A673 (cell line): ENCODE measurements around the gene CLEC20A. TPM values are rescaled to one million over a fixed set of nuclear protein-coding genes. Genes with fewer than 3 reads are reported as not detected.
A peak's percentile ranks its signal among the peaks of the same experiment; 100 is the strongest.

ENCODE experiments used
- BruUV-seq: library from RNA; stranded (reverse); fragments of 400-500 nt; replicated peaks from 2 replicates; lab custom pipeline; 2021; lab: Mats Ljungman, UMichigan
- CTCF ChIA-PET: fragments of 300-600 bp; sonication (Branson Sonifier 250); formaldehyde crosslinking; loops from one replicate; lab custom pipeline; 2022; ENCODE audit warnings: antibody characterized with exemption; lab: Charles Lee
- POLR2A ChIA-PET: fragments of 300-600 bp; sonication (Branson Sonifier 250); formaldehyde crosslinking; loops from one replicate; lab custom pipeline; 2022; ENCODE audit warnings: antibody characterized with exemption; ENCODE audit not compliant: low non-redundant PET; lab: Charles Lee
- DNase-seq: peaks from one replicate; pipeline ENCODE4 v3.0.0-alpha.2; 2015; ENCODE audit warnings: low spot score
- H3K27ac ChIP-seq: fragments of 200-600 bp; sonication (generic); 2 replicates; pipeline ENCODE4 v1.5.1; 2016; ENCODE audit warnings: mixed run types, low read depth, mild to moderate bottlenecking, mixed read lengths, antibody characterized with exemption, low read length; ENCODE audit not compliant: poor library complexity, severe bottlenecking
- H3K27me3 ChIP-seq: fragments of 200-600 bp; sonication (generic); replicated peaks from 2 replicates; pipeline ENCODE4 v1.6.1; 2017; ENCODE audit warnings: mixed run types, low read depth, mild to moderate bottlenecking, mixed read lengths, antibody characterized with exemption, low read length; ENCODE audit not compliant: insufficient read depth, poor library complexity
- H3K36me3 ChIP-seq: fragments of 200-600 bp; sonication (generic); 2 replicates; pipeline ENCODE4 v1.6.1; 2016; ENCODE audit warnings: mixed run types, mild to moderate bottlenecking, mixed read lengths, antibody characterized with exemption, low read length; ENCODE audit not compliant: insufficient read depth, poor library complexity, severe bottlenecking
- H3K4me1 ChIP-seq: fragments of 200-600 bp; sonication (generic); 2 replicates; pipeline ENCODE4 v1.6.1; 2017; ENCODE audit warnings: mixed run types, mild to moderate bottlenecking, mixed read lengths, antibody characterized with exemption, low read length; ENCODE audit not compliant: insufficient read depth, poor library complexity, severe bottlenecking
- H3K4me3 ChIP-seq: fragments of 200-600 bp; sonication (generic); 2 replicates; pipeline ENCODE4 v1.5.1; 2016; ENCODE audit warnings: low read depth, mixed run types, mild to moderate bottlenecking, mixed read lengths, low read length; ENCODE audit not compliant: poor library complexity, severe bottlenecking
- H3K9me3 ChIP-seq: fragments of 200-600 bp; sonication (generic); 2 replicates; pipeline ENCODE4 v1.6.1; 2016; ENCODE audit warnings: mixed run types, low read depth, mild to moderate bottlenecking, mixed read lengths, antibody characterized with exemption, low read length; ENCODE audit not compliant: poor library complexity, severe bottlenecking
- CTCF ChIP-seq: fragments of 300-800, 200-600 bp; sonication (generic); conservative IDR thresholded peaks from 2 replicates; pipeline ENCODE4 v1.5.1; 2017; ENCODE audit warnings: low read depth, mild to moderate bottlenecking, antibody characterized with exemption, low read length, moderate library complexity, mixed read lengths
- EZH2 ChIP-seq: fragments of 200-600 bp; sonication (generic); IDR thresholded peaks from 2 replicates; pipeline ENCODE4 v1.6.1; 2017; ENCODE audit warnings: borderline replicate concordance, low read depth, mild to moderate bottlenecking, mixed read lengths, antibody characterized with exemption, low read length; ENCODE audit not compliant: poor library complexity, severe bottlenecking
- intact Hi-C: fragments of 100-400 bp; cut with micrococcal nuclease; formaldehyde crosslinking; loops from one replicate; pipeline ENCODE4 v1.10.0; 2022; ENCODE audit not compliant: unreplicated experiment
- total RNA-seq: library from RNA; stranded (reverse); gene quantifications from 2 replicates; pipeline ENCODE4 v1.2.3, GENCODE V29; 2021

CLEC20A gene
- total RNA-seq, 1 experiment from 2014 or later, result not detected

- ChIA-PET POLR2A (no interaction called here), CTCF (interaction anchor here (1.4 kb wide), 1 partner anchor 220 kb away, joined by 3 read pairs; no protein-coding TSS in a partner anchor)
- DNase-seq, result no peak
- no peak overlapping the region for H3K27ac ChIP-seq
- no peak overlapping the region for H3K4me3 ChIP-seq
- no peak for TF ChIP-seq EZH2
- intact Hi-C loops, result no loop called here
- no TSS peak for BruUV-seq
- no peaks in the 10 kb centered on the region for H3K27me3 ChIP-seq
- no peaks in the 10 kb centered on the region for H3K9me3 ChIP-seq
- peaks cover 11% of the 10 kb centered on the region for H3K4me1 ChIP-seq
- H3K36me3 ChIP-seq, result no peaks in the 10 kb centered on the region
Observed at GRCh38 chr1:178530037-178530402, 33.3 kb upstream of the CLEC20A start.

GRCh38 chr1:178529364-178530036 is 32.7 kb upstream of the CLEC20A start:
- H3K4me3 ChIP-seq, result no peak overlapping the region
- intact Hi-C loops, result loop anchor here (5.0 kb wide), 1 partner anchor 227 kb away; no protein-coding TSS in a partner anchor
- TF ChIP-seq EZH2 (no peak), CTCF (no peak)
- no peak overlapping the region for H3K27ac ChIP-seq
- BruUV-seq, result no TSS peak
- CTCF ChIA-PET, result no interaction called here
- peaks cover 11% of the 10 kb centered on the region for H3K4me1 ChIP-seq
- no peaks in the 10 kb centered on the region for H3K9me3 ChIP-seq
- no peak for DNase-seq
- POLR2A ChIA-PET, result no interaction called here
- H3K36me3 ChIP-seq, result no peaks in the 10 kb centered on the region
- H3K27me3 ChIP-seq, result no peaks in the 10 kb centered on the region

- no peaks in the 10 kb centered on the region for H3K36me3 ChIP-seq
- TF ChIP-seq CTCF, result no peak
- TF ChIP-seq EZH2, result no peak
- H3K4me3 ChIP-seq, result no peak overlapping the region
- peaks cover 11% of the 10 kb centered on the region for H3K4me1 ChIP-seq
- ChIA-PET CTCF (interaction anchor here (0.6 kb wide), 1 partner anchor 27 kb away, joined by 4 read pairs; no protein-coding TSS in a partner anchor), POLR2A (interaction anchor here (0.6 kb wide), 1 partner anchor 226 kb away, joined by 3 read pairs; no protein-coding TSS in a partner anchor)
- no TSS peak for BruUV-seq
- DNase-seq, result peak; percentile 25
- H3K9me3 ChIP-seq, result no peaks in the 10 kb centered on the region
- intact Hi-C loops, result loop anchor here (5.0 kb wide), 1 partner anchor 227 kb away; no protein-coding TSS in a partner anchor
- H3K27ac ChIP-seq, result no peak overlapping the region
- no peaks in the 10 kb centered on the region for H3K27me3 ChIP-seq
Observed at GRCh38 chr1:178528953-178529335, 32.2 kb upstream of the CLEC20A start.
